Measurements from ENCODE around the gene TMEM245. TPM values are rescaled to one million over a fixed set of nuclear protein-coding genes. Genes with fewer than 3 reads are reported as not detected.

TMEM245 gene
- total RNA-seq, 1 experiment from 2014 or later = 34.8 TPM

GRCh38 chr9:109017061-109017460 lies 102.7 kb downstream of the TMEM245 start (continued):
- TF ChIP-seq TCF7L2 (IDR thresholded peaks at IDR 0.05; ENCODE audit: borderline replicate concordance, extremely low read depth, insufficient read depth, insufficient read length) = no peak

GRCh38 chr9:109016132-109016531 lies 103.6 kb downstream of the TMEM245 start:
- peaks cover 3 to 6% of the 10 kb centered on the region in 2 experiments; a peak in 1 of 4 replicates for H3K36me3 ChIP-seq (ENCODE audit: control insufficient read depth in 1 of 2, insufficient read depth in 2 of 2, low read length in 2 of 2)
- ChIA-PET CTCF (no interaction called here), POLR2A (no interaction called here), RAD21 (ENCODE audit: low non-redundant PET in 1 of 2, low total read pairs in 2 of 2, uncharacterized antibody in 2 of 2, unreplicated experiment in 2 of 2) (no interaction called here)
- H2AFZ ChIP-seq (ENCODE audit: low read depth, low read length, poor library complexity, severe bottlenecking) = no peak overlapping the region
- no peak for TF ChIP-seq YY1 (IDR thresholded peaks at IDR 0.05; ENCODE audit: extremely low read depth, insufficient replicate concordance, low read depth, low read length)
- no peak for TF ChIP-seq FOSL1 (IDR thresholded peaks at IDR 0.05; ENCODE audit: low read depth)
- no peak for TF ChIP-seq EGR1 (IDR thresholded peaks at IDR 0.05; ENCODE audit: low read depth)
- TF ChIP-seq SIN3A (IDR thresholded peaks at IDR 0.05; ENCODE audit: low read depth) = no peak
- TF ChIP-seq REST (IDR thresholded peaks at IDR 0.05; ENCODE audit: low read depth) = no peak
- no peak for TF ChIP-seq POLR2A (IDR thresholded peaks at IDR 0.05; ENCODE audit: borderline replicate concordance, extremely low read depth, insufficient read depth, insufficient read length)
- no peak for TF ChIP-seq POLR2AphosphoS5 (IDR thresholded peaks at IDR 0.05; ENCODE audit: low read depth, low read length)
- no peak for TF ChIP-seq MAX (IDR thresholded peaks at IDR 0.05)
- no peak for TF ChIP-seq CEBPB (IDR thresholded peaks at IDR 0.05; ENCODE audit: low read depth)
- TF ChIP-seq ZBTB33 (IDR thresholded peaks at IDR 0.05; ENCODE audit: extremely low read depth, insufficient replicate concordance, low read length) = no peak
- no peak for TF ChIP-seq CTCF (IDR thresholded peaks at IDR 0.05 in 2 of 3, conservative IDR thresholded peaks at IDR 0.05 in 1 of 3; ENCODE audit: borderline replicate concordance in 1 of 3, insufficient read depth in 1 of 3, low read depth in 2 of 3, low read length in 2 of 3)
- no peak for TF ChIP-seq JUND (IDR thresholded peaks at IDR 0.05)
- H3K79me2 ChIP-seq (ENCODE audit: insufficient read depth, low read length) = peaks cover 20% of the 10 kb centered on the region
- H3K9me3 ChIP-seq (ENCODE audit: control insufficient read depth in 1 of 2, insufficient read depth in 1 of 2, low read depth in 1 of 2, low read length in 2 of 2) = no peaks in the 10 kb centered on the region
- H3K9me2 ChIP-seq (ENCODE audit: insufficient read depth) = no peaks in the 10 kb centered on the region
- peaks cover 4% of the 10 kb centered on the region; the same call in 1 of the 2 replicates for H4K20me1 ChIP-seq (ENCODE audit: insufficient read depth)
- ATAC-seq (no peak), DNase-seq (ENCODE audit: low read depth, low spot score) (no peak)
- intact Hi-C loops (cut with micrococcal nuclease) = no loop called here
- H3K4me1 ChIP-seq (ENCODE audit: control insufficient read depth in 1 of 2, insufficient read depth in 2 of 2, low read length in 2 of 2) = peaks cover 17 to 28% of the 10 kb centered on the region in 2 experiments
- no peak overlapping the region for H3K27ac ChIP-seq (ENCODE audit: low read depth, low read length)
- H3K4me2 ChIP-seq (ENCODE audit: low read length) = no peak overlapping the region
- no TSS peak for BruUV-seq (replicated peaks)
- no peaks in the 10 kb centered on the region for H3K27me3 ChIP-seq (ENCODE audit: insufficient read depth, low read length)
- no peak overlapping the region for H3K4me3 ChIP-seq (replicated peaks in 1 of 2; ENCODE audit: low read depth in 1 of 2, low read length in 2 of 2)
- no peak overlapping the region for H3K9ac ChIP-seq (ENCODE audit: low read length)
